Measurements from ENCODE around the gene LRRFIP1.
A peak's percentile ranks its signal among the peaks of the same experiment; 100 is the strongest.
"Not testable (repeated sequence)": the region's sequence is repeated elsewhere in the genome, so short reads cannot be mapped to it uniquely, and the experiment has no call there.

Gene LRRFIP1

DNA sequence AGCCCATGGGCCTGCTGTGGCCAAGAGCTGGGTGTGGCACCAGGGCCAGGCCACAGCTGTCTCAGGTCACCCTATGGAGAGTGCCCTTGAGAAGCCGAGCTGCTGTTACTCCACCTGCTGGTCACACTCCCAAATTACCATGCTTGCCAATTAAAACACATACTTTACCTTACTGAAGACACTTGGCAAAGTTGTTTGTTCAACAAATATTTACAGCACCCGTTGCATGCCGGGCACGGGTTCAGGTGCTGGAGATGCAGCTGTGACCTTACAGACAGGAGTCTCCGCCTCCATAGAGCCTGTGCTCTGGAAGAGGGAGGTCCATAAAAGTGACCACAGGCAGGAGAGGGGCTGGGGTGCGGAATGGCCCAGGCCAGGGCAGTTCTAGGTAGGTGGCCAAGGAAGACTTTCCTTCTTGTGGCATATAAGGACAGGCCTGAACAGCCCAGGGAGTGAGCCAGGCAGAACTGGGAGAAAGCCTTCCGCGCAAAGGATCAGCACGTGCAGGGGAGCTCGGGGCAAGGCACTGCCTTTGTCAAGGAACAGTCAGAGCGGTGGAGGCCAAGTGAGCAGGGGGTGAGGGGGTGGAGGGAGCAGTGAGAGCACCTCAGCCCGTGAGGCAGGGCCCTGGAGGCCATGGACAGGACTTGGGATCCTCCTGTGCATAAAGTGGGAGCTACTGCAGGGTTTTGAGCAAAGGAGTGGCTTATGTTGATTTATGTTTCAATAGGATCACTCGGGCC is 147.6 kb downstream of the LRRFIP1 start:
- DNase-seq (ENCODE audit: low spot score) = peak; percentile 63

GRCh38 chr2:237779521-237779920 is 152.1 kb downstream of the LRRFIP1 start:
- DNase-seq (ENCODE audit: low spot score) = no peak

DNA sequence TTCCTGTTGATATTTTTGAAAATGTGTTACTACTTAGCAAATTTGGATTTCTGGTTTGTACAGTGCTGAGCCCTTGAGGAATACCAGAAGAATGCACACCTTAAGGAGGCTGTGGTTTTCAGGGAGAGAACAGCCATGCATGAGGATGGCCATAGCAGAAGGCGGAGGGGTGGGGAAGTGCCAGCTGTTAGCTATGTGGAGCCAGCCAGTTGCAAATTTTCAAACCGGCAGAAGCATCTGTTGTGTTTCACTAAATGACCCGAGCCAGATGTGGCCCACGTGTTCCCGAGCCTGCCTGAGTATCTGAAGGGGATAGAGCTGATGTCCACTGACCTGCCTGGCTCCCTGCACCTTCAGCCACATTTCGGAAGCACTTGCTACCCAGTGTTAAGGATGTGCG is 154.8 kb downstream of the LRRFIP1 start:
- no peak for DNase-seq (ENCODE audit: low spot score)

GRCh38 chr2:237783678-237784077 is 156.3 kb downstream of the LRRFIP1 start:
- not testable (repeated sequence) for DNase-seq (ENCODE audit: low spot score)

DNA sequence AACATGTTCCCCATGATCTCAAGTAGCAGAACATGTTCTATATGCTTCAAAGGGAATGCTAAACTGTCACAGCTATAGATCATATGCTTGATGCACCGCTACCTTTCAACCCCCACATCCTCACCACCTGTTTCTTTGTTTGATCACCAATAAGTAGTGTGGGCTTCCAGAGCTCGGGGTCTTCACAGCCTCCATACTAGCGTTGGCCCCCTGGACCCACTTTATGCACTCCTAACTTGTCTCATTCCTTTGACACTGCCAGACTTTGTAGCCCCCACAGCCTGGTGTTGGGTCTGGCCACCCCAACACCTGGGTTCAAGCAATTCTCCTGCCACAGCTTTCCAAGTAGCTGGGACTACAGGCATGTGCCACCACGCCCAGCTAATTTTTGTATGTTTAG is 159.5 kb downstream of the LRRFIP1 start:
- DNase-seq (ENCODE audit: low spot score) = no peak

- DNase-seq (ENCODE audit: low spot score) = no peak
Measured at GRCh38 chr2:237790353-237790752, 163.0 kb downstream of the LRRFIP1 start.

GRCh38 chr2:237791977-237792727 is 164.8 kb downstream of the LRRFIP1 start:
- DNase-seq (ENCODE audit: low spot score) = no peak

DNA sequence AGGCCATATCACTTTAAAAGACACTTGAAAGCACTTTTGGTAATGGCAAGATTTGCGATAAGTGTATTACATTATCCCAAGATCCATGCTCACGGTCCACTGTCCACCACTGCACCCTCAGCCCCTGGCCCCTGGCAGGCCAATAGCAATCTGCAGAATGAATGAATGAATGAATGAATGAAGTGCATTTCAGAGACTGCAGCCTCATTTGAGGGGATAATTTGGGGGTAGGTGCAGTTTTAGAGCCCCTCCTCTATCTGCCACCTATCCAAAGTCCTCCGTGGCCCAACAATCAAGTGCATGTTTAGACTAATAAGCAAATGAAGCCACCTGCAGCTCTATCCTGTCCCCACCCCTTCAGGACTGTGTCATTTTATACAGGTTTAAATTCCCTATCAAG is 169.9 kb downstream of the LRRFIP1 start:
- no peak for DNase-seq (ENCODE audit: low spot score)

DNA sequence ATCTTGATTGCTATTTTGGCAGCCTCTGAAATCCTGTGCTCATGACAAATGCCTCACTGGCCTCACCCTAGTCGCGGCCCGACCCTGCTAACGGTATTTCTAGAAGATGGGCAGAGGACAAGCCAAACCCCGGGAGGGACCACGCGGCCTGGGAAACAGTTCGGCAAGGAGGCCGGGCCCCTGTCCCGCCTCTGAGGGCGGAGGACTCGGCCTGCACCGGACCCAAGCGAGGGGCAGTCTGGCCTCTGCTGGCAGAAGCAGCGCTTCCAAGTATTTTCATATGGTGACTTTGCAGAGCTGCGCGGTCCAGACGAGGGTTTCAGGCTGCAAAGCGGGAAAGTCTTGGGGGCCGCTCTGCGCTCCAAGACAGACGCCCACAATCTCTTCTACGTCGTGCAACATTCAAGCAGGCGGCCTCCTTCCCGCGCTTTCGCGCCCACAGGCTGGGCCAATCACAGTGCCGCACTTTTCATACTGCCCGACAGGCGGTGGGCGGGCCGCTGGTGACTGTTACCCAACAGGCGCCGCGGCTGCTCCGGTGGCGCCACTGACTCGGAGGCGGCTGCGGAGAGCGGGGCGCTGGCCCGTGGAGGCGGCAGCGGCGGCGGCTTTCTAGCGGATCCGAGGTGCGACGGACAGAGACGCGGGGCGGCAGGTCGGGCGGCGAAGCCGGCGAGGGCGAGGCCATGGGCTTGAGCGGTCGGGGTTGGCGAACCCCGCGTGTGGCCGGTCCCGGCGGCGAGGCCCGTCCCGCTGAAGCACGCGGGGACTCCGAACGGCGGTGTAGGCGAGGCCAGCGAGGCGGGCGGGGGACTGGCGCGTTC is 171.1 kb downstream of the LRRFIP1 start, which contains the start of gene RBM44:
RBM44 (plus strand) TSS at position 544 of the 824 bp plus-strand sequence. CDS start 14,831 bp downstream, outside the sequence.
- no peak for DNase-seq (ENCODE audit: low spot score)

DNA sequence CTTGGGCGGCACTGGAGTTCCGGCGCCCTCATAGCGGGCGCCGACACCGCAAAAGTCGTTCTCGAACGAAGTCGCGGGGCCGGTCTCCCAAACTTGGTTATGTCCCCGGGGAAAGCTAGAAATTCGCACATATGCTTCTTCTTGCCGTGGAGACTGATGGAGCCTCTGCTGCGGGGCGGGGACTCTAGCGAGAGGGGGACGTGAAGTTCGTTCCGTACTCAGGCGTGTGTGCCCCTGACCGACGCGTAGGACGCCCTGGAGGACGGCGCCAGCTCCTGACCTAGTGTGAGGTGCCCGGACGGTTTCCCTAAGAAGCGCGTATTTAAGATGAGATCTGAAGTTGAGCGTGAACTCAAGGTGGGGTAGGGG is 171.7 kb downstream of the LRRFIP1 start:
- no peak for DNase-seq (ENCODE audit: low spot score)

DNA sequence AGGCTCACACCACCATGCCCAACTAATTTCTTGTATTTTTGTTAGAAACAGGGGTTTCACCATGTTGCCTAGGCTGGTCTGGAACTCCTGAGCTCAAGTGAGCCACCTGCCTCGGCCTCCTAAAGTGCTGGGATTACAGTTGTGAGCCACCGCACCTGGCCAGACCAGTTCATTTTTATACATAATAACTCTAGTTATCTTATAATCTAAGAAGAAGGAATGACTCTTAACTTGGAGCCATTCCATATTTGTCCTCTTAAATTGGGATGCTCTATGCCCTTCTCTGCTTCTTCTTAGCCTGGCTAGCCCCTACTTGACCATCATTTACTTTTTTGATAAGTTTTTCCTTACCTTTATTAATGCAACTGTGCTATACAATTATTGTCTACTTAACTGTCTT is 174.1 kb downstream of the LRRFIP1 start:
- DNase-seq (ENCODE audit: low spot score) = no peak

- DNase-seq (ENCODE audit: low spot score) = no peak
Measured at GRCh38 chr2:237806334-237806733, 178.9 kb downstream of the LRRFIP1 start.

- peak; percentile 70 for DNase-seq (ENCODE audit: low spot score)
Measured at GRCh38 chr2:237815637-237816036, 188.2 kb downstream of the LRRFIP1 start.

DNA sequence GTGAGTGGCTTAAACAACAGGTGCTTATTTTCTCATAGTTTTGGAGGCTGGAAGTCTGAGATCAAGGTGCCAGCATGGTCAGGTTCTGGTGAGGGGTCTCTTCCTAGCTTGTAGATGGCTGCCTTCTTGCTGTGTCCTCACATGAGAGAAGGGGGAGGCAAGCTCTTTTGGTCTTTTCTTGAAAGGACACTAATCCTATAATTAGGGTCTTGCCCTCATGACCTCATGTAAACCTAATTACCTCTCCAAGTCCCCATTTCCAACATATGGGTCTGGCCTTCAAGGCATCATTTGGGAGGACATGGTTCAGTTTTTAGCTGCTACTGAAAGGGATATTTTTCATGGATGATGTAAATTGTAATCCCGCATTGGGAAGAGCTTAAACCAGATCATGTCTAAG is 189.1 kb downstream of the LRRFIP1 start:
- DNase-seq (ENCODE audit: low spot score) = no peak

GRCh38 chr2:237818066-237818473 is 190.7 kb downstream of the LRRFIP1 start:
- DNase-seq (ENCODE audit: low spot score) = peak; percentile 69

GRCh38 chr2:237819231-237819630 is 191.8 kb downstream of the LRRFIP1 start:
- DNase-seq (ENCODE audit: low spot score) = peak; percentile 7

GRCh38 chr2:237820421-237820820 is 193.0 kb downstream of the LRRFIP1 start:
- DNase-seq (ENCODE audit: low spot score) = no peak

GRCh38 chr2:237823544-237823943 is 196.2 kb downstream of the LRRFIP1 start:
- no peak for DNase-seq (ENCODE audit: low spot score)

DNA sequence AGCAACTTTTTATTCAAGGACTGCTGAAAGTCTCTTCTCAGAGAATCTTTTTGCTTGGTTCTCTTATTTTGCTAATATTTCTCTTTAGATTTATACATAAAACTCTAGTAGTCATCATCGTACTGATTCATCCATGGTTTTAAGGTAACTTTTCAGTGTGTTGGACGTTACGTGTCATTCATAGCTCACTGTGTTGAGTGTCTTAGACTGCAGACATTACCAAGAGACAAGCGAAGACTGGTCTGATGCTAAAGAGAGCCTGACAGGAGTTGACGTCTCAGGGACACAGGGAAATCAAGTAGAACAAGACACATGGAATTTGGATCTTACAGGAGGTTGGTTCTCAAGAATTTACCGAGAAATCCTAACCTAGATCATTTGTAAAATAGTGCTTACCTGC is 196.7 kb downstream of the LRRFIP1 start:
- no peak for DNase-seq (ENCODE audit: low spot score)

DNA sequence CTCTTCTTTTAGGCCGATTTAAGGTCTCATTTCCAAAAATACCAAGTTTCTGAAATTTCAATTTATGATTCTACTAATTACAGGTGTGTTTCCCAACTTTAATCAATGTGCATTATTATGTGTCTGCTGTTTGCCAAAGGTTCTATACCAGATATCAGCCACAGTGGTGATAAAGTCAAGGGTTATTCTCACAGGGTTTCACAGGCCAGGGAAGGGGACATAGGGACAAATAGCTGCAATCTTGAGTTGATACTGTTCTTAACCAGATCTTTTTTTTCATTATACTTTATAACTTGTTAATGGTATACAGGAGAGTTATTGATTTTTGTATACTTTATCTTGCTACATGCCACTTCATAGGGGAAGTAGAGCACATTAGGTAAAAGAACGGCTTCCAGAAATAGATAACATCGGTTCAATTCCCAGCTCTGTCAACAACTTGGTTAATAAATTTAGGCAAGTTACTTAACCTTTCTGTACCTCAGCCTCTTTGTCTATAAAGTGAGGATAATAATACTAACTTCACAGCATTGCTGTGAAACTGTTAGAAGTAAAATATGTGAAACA is 200.1 kb downstream of the LRRFIP1 start:
- DNase-seq (ENCODE audit: low spot score) = no peak

Data from activated CD4-positive, alpha-beta T cell treated with anti-CD3 and anti-CD28 coated beads, Interleukin-2, Interleukin-4, amounts not matched to agents 100 ng/mL and 50 ng/mL, durations not matched to agents 16 hours and 8 hours (primary cell).